SK-N-MC (cell line): Measurements from ENCODE around the gene XPR1.

ENCODE experiments used
- EZH2 ChIP-seq: fragments of 200-600 bp; sonication (generic); IDR thresholded peaks from one replicate; pipeline ENCODE4 v1.6.1; 2017; ENCODE audit warnings: antibody characterized with exemption
- POLR2AphosphoS5 ChIP-seq: IDR thresholded peaks from 2 replicates; pipeline ENCODE4 v1.6.1; 2012; ENCODE audit warnings: mild to moderate bottlenecking, low read depth, low read length, borderline replicate concordance

DNA sequence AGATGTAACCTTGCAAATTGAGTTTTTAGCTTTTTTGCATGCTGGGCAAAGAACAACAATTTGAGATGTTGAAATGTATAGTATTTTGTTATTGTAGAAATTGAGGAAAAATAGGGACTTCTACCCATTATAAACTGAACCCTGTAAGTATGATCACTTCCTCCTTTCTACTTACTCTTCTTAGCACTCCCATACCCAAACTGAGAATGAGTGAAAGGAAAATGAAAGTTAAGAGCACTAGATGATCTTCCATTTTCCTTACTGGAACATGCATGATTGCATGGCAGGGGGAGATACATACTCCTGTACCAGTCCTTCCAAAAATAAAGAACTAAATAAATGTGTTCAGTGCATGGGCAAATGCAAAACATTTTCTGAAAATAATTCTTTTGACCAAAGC lies 173.5 kb downstream of the XPR1 start:
- TF ChIP-seq POLR2AphosphoS5, result no peak
- TF ChIP-seq EZH2, result no peak
